HG03064 (cell line): Measurements from ENCODE around the gene OTP.
A peak's percentile ranks its signal among the peaks of the same experiment; 100 is the strongest.

Source experiments
- ATAC-seq: cut with Tn5 transposase; IDR thresholded peaks from one replicate; pipeline ENCODE4 v1.9.1; 2021; ENCODE audit warnings: low read depth; ENCODE audit not compliant: unreplicated experiment

OTP gene

GRCh38 chr5:77640589-77641396, 2.3 kb upstream of the OTP start:
- no peak for ATAC-seq

- no peak for ATAC-seq
Observed at GRCh38 chr5:77638763-77639671, 504 bp upstream of the OTP start.

GRCh38 chr5:77637170-77637997, 1.1 kb downstream of the OTP start:
- no peak for ATAC-seq

- ATAC-seq, result no peak
Observed at GRCh38 chr5:77636641-77637169, 1.8 kb downstream of the OTP start.

- no peak for ATAC-seq
Observed at GRCh38 chr5:77635917-77636640, 2.4 kb downstream of the OTP start.

- no peak for ATAC-seq
Observed at GRCh38 chr5:77635067-77635916, 3.2 kb downstream of the OTP start.

- no peak for ATAC-seq
Observed at GRCh38 chr5:77633709-77634108, 4.8 kb downstream of the OTP start.

GRCh38 chr5:77633207-77633675, 5.3 kb downstream of the OTP start:
- ATAC-seq, result no peak

GRCh38 chr5:77632526-77633206, 5.8 kb downstream of the OTP start:
- no peak for ATAC-seq

- peak; percentile 89 for ATAC-seq
Observed at GRCh38 chr5:77630114-77630680, 8.3 kb downstream of the OTP start.

- ATAC-seq, result no peak
Observed at GRCh38 chr5:77629509-77630113, 8.9 kb downstream of the OTP start.

- no peak for ATAC-seq
Observed at GRCh38 chr5:77628840-77629508, 9.5 kb downstream of the OTP start.

GRCh38 chr5:77627869-77628674, 10.4 kb downstream of the OTP start:
- no peak for ATAC-seq

- no peak for ATAC-seq
Observed at GRCh38 chr5:77623203-77623740, 15.2 kb downstream of the OTP start.

- ATAC-seq, result no peak
Observed at GRCh38 chr5:77621440-77621839, 17.1 kb downstream of the OTP start.

- no peak for ATAC-seq
Observed at GRCh38 chr5:77620405-77620804, 18.1 kb downstream of the OTP start.
